ENCODE measurements around the gene RAB33B.
"Not testable (repeated sequence)": the region's sequence is repeated elsewhere in the genome, so short reads cannot be mapped to it uniquely, and the experiment has no call there.

Gene RAB33B

GRCh38 chr4:139465922-139466321 lies 12.0 kb downstream of the RAB33B start:
- DNase-seq = no peak

- not testable (repeated sequence) for DNase-seq
Measured at GRCh38 chr4:139468756-139469155, 14.8 kb downstream of the RAB33B start.

GRCh38 chr4:139469216-139469615 lies 15.3 kb downstream of the RAB33B start:
- no peak for DNase-seq

GRCh38 chr4:139469869-139470268 lies 15.9 kb downstream of the RAB33B start:
- no peak for DNase-seq

- no peak for DNase-seq
Measured at GRCh38 chr4:139470295-139470694, 16.4 kb downstream of the RAB33B start.

GRCh38 chr4:139470997-139471665 lies 17.2 kb downstream of the RAB33B start:
- DNase-seq = no peak

- no peak for DNase-seq
Measured at GRCh38 chr4:139472852-139473251, 18.9 kb downstream of the RAB33B start.

- no peak for DNase-seq
Measured at GRCh38 chr4:139476363-139476762, 22.4 kb downstream of the RAB33B start.

- DNase-seq = no peak
Measured at GRCh38 chr4:139481465-139481864, 27.5 kb downstream of the RAB33B start.

- no peak for DNase-seq
Measured at GRCh38 chr4:139483000-139483399, 29.1 kb downstream of the RAB33B start.

- no peak for DNase-seq
Measured at GRCh38 chr4:139484783-139485311, 30.9 kb downstream of the RAB33B start.

- DNase-seq = no peak
Measured at GRCh38 chr4:139488442-139488841, 34.5 kb downstream of the RAB33B start.

- DNase-seq = no peak
Measured at GRCh38 chr4:139489638-139490037, 35.7 kb downstream of the RAB33B start.

- DNase-seq = no peak
Measured at GRCh38 chr4:139492429-139492828, 38.5 kb downstream of the RAB33B start.

- no peak for DNase-seq
Measured at GRCh38 chr4:139493176-139493575, 39.3 kb downstream of the RAB33B start.

GRCh38 chr4:139499186-139499585 lies 45.3 kb downstream of the RAB33B start:
- no peak for DNase-seq

- DNase-seq = no peak
Measured at GRCh38 chr4:139501117-139501516, 47.2 kb downstream of the RAB33B start.

GRCh38 chr4:139501527-139501926 lies 47.6 kb downstream of the RAB33B start:
- DNase-seq = no peak

- DNase-seq = no peak
Measured at GRCh38 chr4:139501927-139502899, 48.3 kb downstream of the RAB33B start.

- DNase-seq = no peak
Measured at GRCh38 chr4:139503622-139504166, 49.8 kb downstream of the RAB33B start.

GRCh38 chr4:139506774-139507173 lies 52.9 kb downstream of the RAB33B start:
- DNase-seq = no peak

- no peak for DNase-seq
Measured at GRCh38 chr4:139508581-139509237, 54.8 kb downstream of the RAB33B start.

All from fibroblast of skin of right quadriceps (primary cell).